Smooth muscle cell (in vitro differentiated cells): Measurements from ENCODE around the gene CACNA2D4. TPM values are rescaled to one million over a fixed set of nuclear protein-coding genes. Genes with fewer than 3 reads are reported as not detected.
A peak's percentile ranks its signal among the peaks of the same experiment; 100 is the strongest.

Experiments used
- DNase-seq: peaks from one replicate; lab custom pipeline; 2025; ENCODE audit not compliant: unreplicated experiment; lab: John Stamatoyannopoulos, UW
- H2AFZ ChIP-seq: fragments of 200-600 bp; sonication (generic); 2 replicates; pipeline ENCODE4 v1.6.0; 2016; ENCODE audit warnings: antibody characterized with exemption, low read depth, mild to moderate bottlenecking
- H3F3A ChIP-seq: fragments of 200-600 bp; sonication (generic); 2 replicates; pipeline ENCODE4 v1.6.0; 2017; ENCODE audit warnings: antibody characterized with exemption, low read depth
- H3K27ac ChIP-seq: fragments of 200-600 bp; sonication (generic); 2 replicates; pipeline ENCODE4 v1.5.1; 2016; ENCODE audit warnings: low read depth, mild to moderate bottlenecking
- H3K27me3 ChIP-seq: fragments of 200-600 bp; sonication (generic); 2 replicates; pipeline ENCODE4 v1.6.1; 2016; ENCODE audit warnings: low read depth, mild to moderate bottlenecking
- H3K36me3 ChIP-seq: fragments of 200-600 bp; sonication (generic); 2 replicates; pipeline ENCODE4 v1.5.1; 2016; ENCODE audit warnings: low read depth
- H3K4me1 ChIP-seq: fragments of 200-600 bp; sonication (generic); 2 replicates; pipeline ENCODE4 v1.5.1; 2016; ENCODE audit warnings: low read depth
- H3K4me2 ChIP-seq: fragments of 200-600 bp; sonication (generic); 2 replicates; pipeline ENCODE4 v1.6.0; 2016; ENCODE audit warnings: mild to moderate bottlenecking
- H3K4me3 ChIP-seq: fragments of 200-600 bp; sonication (generic); 2 replicates; pipeline ENCODE4 v1.5.1; 2016; ENCODE audit warnings: mild to moderate bottlenecking
- H3K79me2 ChIP-seq: fragments of 200-600 bp; sonication (generic); 2 replicates; pipeline ENCODE4 v1.6.0; 2016; ENCODE audit warnings: low read depth, mild to moderate bottlenecking
- H3K9ac ChIP-seq: fragments of 200-600 bp; sonication (generic); 2 replicates; pipeline ENCODE4 v1.6.0; 2016; ENCODE audit warnings: low read depth
- H3K9me3 ChIP-seq: fragments of 200-600 bp; sonication (generic); replicated peaks from 2 replicates; pipeline ENCODE4 v1.5.1; 2016; ENCODE audit warnings: low read depth
- H4K20me1 ChIP-seq: fragments of 200-600 bp; sonication (generic); 2 replicates; pipeline ENCODE4 v1.6.0; 2016; ENCODE audit warnings: low read depth
- WGBS: methylation state at CpG from one replicate; pipeline ENCODE4 v1.1.7; 2016; ENCODE audit warnings: low lambda C conversion rate; 5-methylcytosine and 5-hydroxymethylcytosine counted together
- polyA plus RNA-seq: library from polyadenylated mRNA; unstranded; fragments of >200 nt; fragmentation: Nextera tagmentation; extraction: Ambion mirVana; gene quantifications from 2 replicates; pipeline ENCODE4 v1.2.1, GENCODE V29; 2016
- total RNA-seq: library from RNA; depleted of rRNA; stranded (reverse); fragments of >200 nt; gene quantifications from 2 replicates; pipeline ENCODE4 v1.2.3, GENCODE V29; 2014
- TF ChIP-seq, protein P1 (sequence below): fragments of 200-600 bp; sonication (generic); IDR thresholded peaks from 2 replicates; pipeline ENCODE4 v1.5.1; 2017; ENCODE audit warnings: borderline replicate concordance, mild to moderate bottlenecking, antibody characterized with exemption; ENCODE audit not compliant: insufficient read depth, poor library complexity, severe bottlenecking

Gene CACNA2D4
- total and polyA plus RNA-seq, 2 experiments from 2014 or later: 0.98 TPM; not detected in 1

DNA sequence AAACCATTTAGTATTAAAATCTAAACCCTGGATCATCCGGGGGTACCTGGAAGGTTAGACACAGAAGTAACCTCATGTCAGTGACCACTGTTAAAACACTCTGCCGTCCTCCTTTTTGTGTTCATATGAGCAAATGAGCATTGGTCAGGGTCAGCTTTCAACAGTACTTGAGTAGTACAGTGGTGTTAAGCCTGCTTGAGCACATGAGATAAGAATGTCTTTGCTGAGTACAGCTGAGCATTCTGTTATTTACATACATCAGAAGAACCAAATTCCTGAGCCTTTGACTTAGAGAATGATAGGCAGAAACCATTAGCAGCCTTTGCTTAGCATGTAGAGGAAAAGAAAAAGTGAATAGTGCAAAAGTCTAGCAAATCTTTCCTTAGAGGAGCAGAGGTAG lies 136.7 kb downstream of the CACNA2D4 start:
- H3K4me1 ChIP-seq: peaks cover 2% of the 10 kb centered on the region
- no peaks in the 10 kb centered on the region for H3K27me3 ChIP-seq
- WGBS: 41% methylated on average over 2 of the region's 2 CpGs
- no peak overlapping the region for H3K9ac ChIP-seq
- H3F3A ChIP-seq: peaks cover 4% of the 10 kb centered on the region
- peaks cover 99% of the 10 kb centered on the region for H4K20me1 ChIP-seq
- H3K9me3 ChIP-seq: no peaks in the 10 kb centered on the region
- no peak for DNase-seq
- TF ChIP-seq, protein P1, sequence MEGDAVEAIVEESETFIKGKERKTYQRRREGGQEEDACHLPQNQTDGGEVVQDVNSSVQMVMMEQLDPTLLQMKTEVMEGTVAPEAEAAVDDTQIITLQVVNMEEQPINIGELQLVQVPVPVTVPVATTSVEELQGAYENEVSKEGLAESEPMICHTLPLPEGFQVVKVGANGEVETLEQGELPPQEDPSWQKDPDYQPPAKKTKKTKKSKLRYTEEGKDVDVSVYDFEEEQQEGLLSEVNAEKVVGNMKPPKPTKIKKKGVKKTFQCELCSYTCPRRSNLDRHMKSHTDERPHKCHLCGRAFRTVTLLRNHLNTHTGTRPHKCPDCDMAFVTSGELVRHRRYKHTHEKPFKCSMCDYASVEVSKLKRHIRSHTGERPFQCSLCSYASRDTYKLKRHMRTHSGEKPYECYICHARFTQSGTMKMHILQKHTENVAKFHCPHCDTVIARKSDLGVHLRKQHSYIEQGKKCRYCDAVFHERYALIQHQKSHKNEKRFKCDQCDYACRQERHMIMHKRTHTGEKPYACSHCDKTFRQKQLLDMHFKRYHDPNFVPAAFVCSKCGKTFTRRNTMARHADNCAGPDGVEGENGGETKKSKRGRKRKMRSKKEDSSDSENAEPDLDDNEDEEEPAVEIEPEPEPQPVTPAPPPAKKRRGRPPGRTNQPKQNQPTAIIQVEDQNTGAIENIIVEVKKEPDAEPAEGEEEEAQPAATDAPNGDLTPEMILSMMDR: no peak
- no peak overlapping the region for H3K4me3 ChIP-seq
- H3K27ac ChIP-seq: no peak overlapping the region
- H2AFZ ChIP-seq: no peak overlapping the region
- no peak overlapping the region for H3K4me2 ChIP-seq
- H3K79me2 ChIP-seq: peaks cover 4% of the 10 kb centered on the region
- H3K36me3 ChIP-seq: no peaks in the 10 kb centered on the region

DNA sequence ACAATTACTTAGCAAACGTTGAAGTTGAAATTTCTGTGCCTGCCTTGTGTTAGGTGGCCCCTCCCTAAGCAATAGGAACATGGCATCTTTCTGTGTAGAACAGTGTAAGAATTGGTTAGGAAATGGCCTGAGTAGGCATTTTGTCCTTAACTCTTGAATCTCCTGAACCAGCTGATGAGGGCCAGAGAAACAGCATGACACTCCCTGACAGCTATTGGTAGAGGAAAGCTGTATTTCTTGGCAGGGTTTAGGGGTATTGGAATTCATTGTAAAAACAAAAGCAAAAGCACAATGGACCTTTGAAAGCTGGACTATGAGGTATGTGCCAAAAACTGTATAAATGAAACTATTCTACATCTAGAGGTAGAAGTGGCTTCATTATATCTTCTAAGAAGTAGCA lies 138.7 kb downstream of the CACNA2D4 start:
- Histone ChIP-seq H4K20me1 (peaks cover 98% of the 10 kb centered on the region), H3K9me3 (no peaks in the 10 kb centered on the region), H2AFZ (no peak overlapping the region), H3K4me3 (no peak overlapping the region), H3K9ac (no peak overlapping the region), H3K79me2 (peaks cover 4% of the 10 kb centered on the region), H3F3A (peaks cover 10% of the 10 kb centered on the region), H3K4me2 (no peak overlapping the region), H3K27me3 (no peaks in the 10 kb centered on the region), H3K36me3 (no peaks in the 10 kb centered on the region), H3K27ac (no peak overlapping the region), H3K4me1 (peaks cover 17% of the 10 kb centered on the region)
- TF ChIP-seq, protein P1: no peak
- DNase-seq: no peak
- 94% methylated on average over 1 of the region's 1 CpG for WGBS

DNA sequence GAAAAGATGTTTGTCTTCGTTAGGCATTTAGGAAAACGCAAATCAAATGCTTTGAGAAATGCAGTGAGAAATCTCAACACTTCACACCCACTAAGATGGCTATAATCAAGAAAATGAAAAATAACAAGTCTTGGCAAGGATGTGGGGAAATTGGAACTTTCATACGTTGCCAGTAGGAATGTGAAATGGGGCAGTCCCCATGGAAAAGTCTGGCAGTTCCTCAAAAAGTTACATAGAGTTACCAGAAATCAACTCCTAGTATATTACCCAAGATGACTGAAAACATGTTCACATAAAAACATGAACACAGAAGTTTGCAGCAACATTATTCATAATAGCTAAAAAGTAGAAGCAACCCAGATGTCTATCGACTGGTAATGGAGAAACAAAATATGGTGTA lies 139.5 kb downstream of the CACNA2D4 start:
- no peaks in the 10 kb centered on the region for H3K36me3 ChIP-seq
- WGBS: 96% methylated on average over 4 of the region's 4 CpGs
- no peak overlapping the region for H3K4me3 ChIP-seq
- peaks cover 4% of the 10 kb centered on the region for H3K79me2 ChIP-seq
- H3K4me2 ChIP-seq: no peak overlapping the region
- no peak overlapping the region for H3K9ac ChIP-seq
- H3K4me1 ChIP-seq: peaks cover 17% of the 10 kb centered on the region
- no peak overlapping the region for H3K27ac ChIP-seq
- no peak for DNase-seq
- no peaks in the 10 kb centered on the region for H3K9me3 ChIP-seq
- peaks cover 97% of the 10 kb centered on the region for H4K20me1 ChIP-seq
- no peaks in the 10 kb centered on the region for H3K27me3 ChIP-seq
- H3F3A ChIP-seq: peaks cover 10% of the 10 kb centered on the region
- TF ChIP-seq, protein P1: no peak
- H2AFZ ChIP-seq: no peak overlapping the region

DNA sequence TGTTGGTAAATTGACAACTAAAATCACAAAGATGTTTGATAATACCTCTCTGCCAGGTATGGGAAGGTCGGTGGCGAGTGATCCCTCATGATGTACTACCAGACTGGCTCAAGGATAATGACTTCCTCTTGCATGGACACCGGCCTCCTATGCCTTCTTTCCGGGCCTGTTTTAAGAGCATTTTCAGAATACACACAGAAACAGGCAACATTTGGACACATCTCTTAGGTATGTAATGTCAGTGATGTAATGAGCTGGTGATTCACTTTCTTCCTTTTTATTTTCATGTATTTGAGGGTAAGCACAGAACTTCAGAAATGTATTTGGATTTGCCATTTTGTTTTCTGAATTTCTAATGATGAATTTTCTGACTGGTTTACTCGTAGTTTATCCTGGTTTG lies 140.7 kb downstream of the CACNA2D4 start:
- H3K27me3 ChIP-seq: no peaks in the 10 kb centered on the region
- no peak overlapping the region for H2AFZ ChIP-seq
- DNase-seq: no peak
- no peak overlapping the region for H3K4me3 ChIP-seq
- 58% methylated on average over 5 of the region's 5 CpGs for WGBS
- H3K4me1 ChIP-seq: peaks cover 17% of the 10 kb centered on the region
- peaks cover 97% of the 10 kb centered on the region for H4K20me1 ChIP-seq
- H3F3A ChIP-seq: peaks cover 10% of the 10 kb centered on the region
- H3K4me2 ChIP-seq: peak overlapping the region; percentile 50
- no peaks in the 10 kb centered on the region for H3K9me3 ChIP-seq
- H3K9ac ChIP-seq: peak overlapping the region; percentile 33
- TF ChIP-seq, protein P1: no peak
- H3K79me2 ChIP-seq: peaks cover 4% of the 10 kb centered on the region
- peak overlapping the region; percentile 76 for H3K27ac ChIP-seq
- no peaks in the 10 kb centered on the region for H3K36me3 ChIP-seq
